T-helper 1 cell treated with Interleukin-12 subunit alpha and Interleukin-12 subunit beta and Interleukin-4 antibody, amounts not matched to agents 30 μg/mL and 1 μg/mL, for 36 hours (primary cell): ENCODE data around the gene CNTLN.
"Not testable (repeated sequence)": the region's sequence is repeated elsewhere in the genome, so short reads cannot be mapped to it uniquely, and the experiment has no call there.

ENCODE experiments used
- H3K27ac Mint-ChIP-seq: one replicate; pipeline ENCODE4 v1.8.0; 2021; ENCODE audit warnings: mild to moderate bottlenecking, mixed read lengths
- H3K27me3 Mint-ChIP-seq: one replicate; pipeline ENCODE4 v1.8.0; 2021; ENCODE audit warnings: low read depth, mixed read lengths
- H3K36me3 Mint-ChIP-seq: one replicate; pipeline ENCODE4 v1.8.0; 2021; ENCODE audit warnings: low read depth, mixed read lengths
- H3K4me1 Mint-ChIP-seq: one replicate; pipeline ENCODE4 v1.8.0; 2021; ENCODE audit warnings: low read depth, mixed read lengths
- H3K4me3 Mint-ChIP-seq: one replicate; pipeline ENCODE4 v1.8.0; 2021; ENCODE audit warnings: mild to moderate bottlenecking, moderate library complexity, mixed read lengths
- H3K9me3 Mint-ChIP-seq: one replicate; pipeline ENCODE4 v1.8.0; 2021; ENCODE audit warnings: mixed read lengths

CNTLN gene

DNA sequence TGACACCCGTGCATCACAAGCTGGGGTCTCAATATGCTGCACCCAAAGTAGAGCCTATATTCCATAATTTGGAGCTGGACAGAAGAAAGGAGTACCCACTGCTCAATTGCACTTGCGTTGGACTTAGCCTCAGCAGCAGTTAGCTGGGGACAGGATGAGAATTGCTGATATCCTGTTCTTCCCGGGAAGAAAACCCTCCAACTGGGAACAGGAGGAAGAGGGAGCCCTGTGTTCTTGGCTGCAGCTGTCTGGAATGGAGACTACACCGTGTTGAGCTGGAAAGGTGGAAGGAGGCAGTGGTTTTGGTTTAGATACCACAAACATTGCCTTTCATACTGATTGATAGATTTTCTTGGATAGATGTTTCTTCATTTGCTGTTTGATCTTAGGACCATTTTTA, 24.6 kb downstream of the CNTLN start:
- Mint-ChIP-seq H3K9me3 (peaks cover 8% of the 10 kb centered on the region), H3K36me3 (no peaks in the 10 kb centered on the region), H3K4me3 (no peak overlapping the region), H3K27ac (no peak overlapping the region), H3K4me1 (no peaks in the 10 kb centered on the region), H3K27me3 (no peaks in the 10 kb centered on the region)

DNA sequence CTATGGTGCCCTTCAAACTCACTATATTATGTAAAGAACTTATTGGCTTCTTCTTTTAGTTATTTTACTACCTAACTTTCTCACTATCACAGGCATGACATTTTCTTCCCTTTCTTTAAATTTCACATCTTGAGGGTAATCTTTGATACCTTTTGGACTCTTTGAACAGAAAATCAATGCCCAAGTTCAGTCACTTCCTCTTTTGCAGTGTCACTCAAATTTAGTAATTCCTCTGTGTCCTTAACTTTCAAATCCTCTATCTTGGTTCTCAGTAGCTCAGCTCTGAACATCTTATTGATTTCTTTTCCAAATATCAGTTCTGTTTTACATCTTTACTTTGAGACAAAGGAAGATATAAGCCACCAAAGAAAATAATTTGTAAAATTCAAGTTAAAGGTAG, 25.5 kb downstream of the CNTLN start:
- Mint-ChIP-seq H3K27ac (no peak overlapping the region), H3K4me3 (no peak overlapping the region), H3K9me3 (peaks cover 3% of the 10 kb centered on the region), H3K4me1 (no peaks in the 10 kb centered on the region), H3K36me3 (no peaks in the 10 kb centered on the region), H3K27me3 (no peaks in the 10 kb centered on the region)

DNA sequence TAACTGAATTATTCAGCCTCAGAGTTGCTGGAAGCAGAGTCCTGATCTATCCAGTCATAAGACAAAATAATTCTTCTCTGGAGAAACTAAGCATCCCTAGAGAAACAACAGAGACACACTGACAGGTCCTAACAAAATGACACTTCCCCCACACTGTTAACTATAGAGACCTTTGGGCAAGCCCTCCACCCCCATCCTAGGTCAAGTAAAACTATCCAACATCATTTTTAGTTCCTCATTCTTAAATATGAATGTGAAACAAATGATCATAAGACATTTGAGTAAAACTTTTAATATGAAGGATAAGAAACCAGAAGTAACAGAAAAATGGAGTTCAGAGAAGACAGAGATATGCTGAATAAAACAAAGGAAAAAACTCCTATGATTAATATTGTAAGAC, 30.9 kb downstream of the CNTLN start:
- no peaks in the 10 kb centered on the region for H3K27me3 Mint-ChIP-seq
- H3K27ac Mint-ChIP-seq, result no peak overlapping the region
- no peaks in the 10 kb centered on the region for H3K4me1 Mint-ChIP-seq
- H3K36me3 Mint-ChIP-seq, result no peaks in the 10 kb centered on the region
- no peak overlapping the region for H3K4me3 Mint-ChIP-seq
- H3K9me3 Mint-ChIP-seq, result peaks cover 11% of the 10 kb centered on the region

DNA sequence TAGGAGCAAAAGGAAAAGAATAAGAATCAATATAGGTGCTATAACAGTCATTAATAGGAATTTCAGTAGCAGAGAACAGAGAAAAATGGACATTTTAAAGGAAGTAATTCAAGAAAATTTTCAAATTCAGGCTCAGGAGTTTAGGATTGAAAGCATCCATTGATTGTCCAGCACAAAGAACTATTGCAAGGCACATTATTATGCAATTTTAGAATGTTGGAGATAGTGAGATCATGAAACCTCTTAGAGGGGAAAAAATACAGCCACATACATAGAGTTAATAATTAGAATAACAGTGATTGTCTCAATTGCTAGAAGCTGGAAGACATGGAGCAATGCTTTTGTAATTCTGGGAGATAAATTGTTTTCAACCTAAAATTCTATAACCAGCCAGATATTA, 31.5 kb downstream of the CNTLN start:
- Mint-ChIP-seq H3K36me3 (no peaks in the 10 kb centered on the region), H3K27me3 (no peaks in the 10 kb centered on the region), H3K4me1 (no peaks in the 10 kb centered on the region), H3K27ac (no peak overlapping the region), H3K4me3 (no peak overlapping the region), H3K9me3 (peaks cover 11% of the 10 kb centered on the region)

DNA sequence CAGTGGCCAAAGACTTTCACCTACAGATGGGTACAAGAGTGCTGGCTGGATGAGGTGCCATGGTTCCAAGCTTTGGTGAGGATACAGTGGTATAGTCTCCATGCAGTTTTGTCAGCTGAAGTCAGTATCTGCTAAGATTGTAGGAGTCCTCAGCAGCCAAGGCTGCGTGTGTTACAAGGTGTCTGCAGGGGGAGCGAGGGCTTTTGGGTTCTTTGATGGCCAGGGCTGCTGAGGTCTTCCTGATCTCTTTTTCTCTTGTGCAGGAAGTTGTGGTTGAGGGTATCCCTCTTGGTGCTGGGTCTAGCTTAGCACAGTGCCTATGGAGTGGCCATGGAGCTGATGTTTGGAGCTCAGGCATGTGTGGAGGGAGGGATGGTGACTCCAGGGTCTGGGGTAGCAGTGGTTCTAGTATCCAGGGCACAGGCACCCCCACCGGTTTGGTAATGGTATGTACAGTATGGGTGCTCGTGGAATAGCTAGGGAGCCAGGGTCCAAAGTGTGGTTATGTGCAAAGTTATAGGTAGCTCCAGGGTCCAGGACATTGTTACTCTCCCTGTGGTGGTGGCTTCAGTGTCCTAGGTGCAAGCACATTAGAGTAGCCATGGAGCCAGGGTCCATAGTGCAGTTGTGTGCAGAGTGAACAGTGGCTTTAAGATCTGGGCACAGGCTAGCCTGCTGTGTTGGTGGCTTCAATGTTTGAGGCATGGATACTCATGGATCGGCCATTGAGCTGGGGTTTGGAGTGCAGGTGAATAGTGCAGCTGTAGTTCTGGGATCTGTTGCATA, 36.7 kb downstream of the CNTLN start:
- H3K4me3 Mint-ChIP-seq, result no peak overlapping the region
- H3K9me3 Mint-ChIP-seq, result peaks cover 20% of the 10 kb centered on the region
- no peak overlapping the region for H3K27ac Mint-ChIP-seq
- H3K36me3 Mint-ChIP-seq, result no peaks in the 10 kb centered on the region
- H3K27me3 Mint-ChIP-seq, result no peaks in the 10 kb centered on the region
- no peaks in the 10 kb centered on the region for H3K4me1 Mint-ChIP-seq

DNA sequence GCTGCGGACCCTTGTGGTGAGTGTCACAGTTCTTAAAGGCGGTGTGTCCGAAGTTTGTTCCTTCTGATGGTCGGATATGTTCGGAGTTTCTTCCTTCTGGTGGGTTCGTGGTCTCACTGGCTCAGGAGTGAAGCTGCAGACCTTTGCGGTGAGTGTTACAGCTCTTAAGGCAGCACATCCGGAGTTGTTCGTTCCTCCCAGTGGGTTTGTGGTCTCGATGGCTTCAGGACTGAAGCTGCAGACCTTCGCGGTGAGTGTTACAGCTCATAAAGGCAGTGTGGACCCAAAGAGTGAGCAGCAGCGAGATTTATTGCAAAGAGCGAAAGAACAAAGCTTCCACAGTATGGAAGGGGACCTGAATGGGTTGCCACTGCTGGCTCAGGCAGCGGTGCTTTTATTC, 42.7 kb downstream of the CNTLN start:
- not testable (repeated sequence) for H3K4me3 Mint-ChIP-seq, H3K27me3 Mint-ChIP-seq, H3K27ac Mint-ChIP-seq, H3K4me1 Mint-ChIP-seq, H3K36me3 Mint-ChIP-seq
- H3K9me3 Mint-ChIP-seq, result peaks cover 33% of the 10 kb centered on the region

DNA sequence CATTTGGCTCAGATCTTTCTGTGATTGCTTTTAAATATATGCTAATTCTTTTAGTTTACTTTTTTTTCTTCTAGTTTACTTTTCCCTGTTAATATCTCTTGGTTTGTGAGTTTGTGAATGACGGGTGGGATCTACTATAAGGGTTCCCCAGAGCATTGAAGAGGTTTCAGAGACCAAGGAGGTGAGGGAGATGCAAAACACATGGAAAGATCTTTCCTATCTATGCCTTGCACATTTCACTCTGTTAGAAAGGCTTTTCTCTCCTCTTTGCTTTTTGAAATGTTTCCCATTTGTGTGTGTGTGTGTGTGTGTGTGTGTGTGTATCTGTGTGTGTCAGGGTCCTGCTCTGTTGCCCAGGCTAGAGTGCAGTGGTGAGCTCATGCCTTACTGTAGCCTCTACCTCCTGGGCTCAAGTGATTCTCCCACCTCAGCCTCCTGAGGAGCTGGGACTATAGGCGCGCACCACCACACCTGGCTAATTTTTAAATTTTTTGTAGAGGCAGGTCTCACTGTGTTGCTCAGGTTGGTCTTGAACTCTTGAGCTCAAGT, 50.7 kb downstream of the CNTLN start:
- H3K36me3 Mint-ChIP-seq, result no peaks in the 10 kb centered on the region
- no peak overlapping the region for H3K4me3 Mint-ChIP-seq
- H3K9me3 Mint-ChIP-seq, result peaks cover 10% of the 10 kb centered on the region
- H3K4me1 Mint-ChIP-seq, result no peaks in the 10 kb centered on the region
- H3K27ac Mint-ChIP-seq, result no peak overlapping the region
- no peaks in the 10 kb centered on the region for H3K27me3 Mint-ChIP-seq

DNA sequence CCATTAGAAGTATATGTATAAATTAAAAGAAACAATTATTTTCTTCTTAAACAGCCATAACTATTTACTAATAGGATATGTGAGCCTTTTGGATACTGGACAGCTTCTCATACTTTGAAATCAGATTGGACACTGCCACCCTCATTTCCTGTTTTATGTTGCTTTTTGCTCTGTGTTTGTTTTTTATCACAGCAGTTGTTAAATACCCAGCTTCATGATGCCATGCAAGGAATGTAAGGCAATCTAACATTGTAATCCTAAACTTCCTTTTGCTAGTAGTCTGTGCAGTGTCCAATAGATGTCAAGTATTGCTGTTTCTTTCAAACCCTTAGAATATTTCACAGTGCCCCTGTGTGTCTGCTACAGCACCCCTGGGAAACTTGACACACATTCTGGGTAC, 56.2 kb downstream of the CNTLN start:
- Mint-ChIP-seq H3K36me3 (no peaks in the 10 kb centered on the region), H3K4me1 (no peaks in the 10 kb centered on the region), H3K27me3 (no peaks in the 10 kb centered on the region), H3K27ac (no peak overlapping the region), H3K9me3 (peaks cover 2% of the 10 kb centered on the region), H3K4me3 (no peak overlapping the region)

DNA sequence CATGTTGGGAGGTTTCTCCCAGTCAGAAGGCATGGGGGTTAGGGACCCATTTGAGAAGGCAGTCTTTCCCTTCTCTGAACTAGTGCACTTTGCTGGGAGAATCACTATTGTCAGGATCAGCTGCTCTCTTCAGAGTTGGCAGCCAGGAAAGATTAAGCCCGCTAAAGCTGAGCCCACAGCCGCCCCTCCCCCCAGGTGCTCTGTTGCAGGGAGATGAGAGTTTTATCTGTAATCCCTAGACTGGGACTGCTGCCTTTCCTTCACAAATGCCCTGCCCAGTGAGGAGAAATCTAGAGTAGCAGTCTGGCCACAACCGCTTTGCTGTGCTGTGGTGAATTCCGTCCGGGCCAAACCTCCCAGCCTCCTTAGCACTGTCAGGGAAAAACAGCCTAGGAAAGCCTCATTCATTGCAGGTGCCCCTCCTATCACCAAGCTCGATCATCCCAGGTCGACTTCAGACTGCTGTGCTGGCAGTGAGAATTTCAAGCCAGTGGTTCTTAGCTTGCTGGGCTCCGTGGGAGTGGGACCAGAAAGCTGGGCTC, 69.8 kb downstream of the CNTLN start:
- H3K36me3 Mint-ChIP-seq, result no peaks in the 10 kb centered on the region
- no peaks in the 10 kb centered on the region for H3K27me3 Mint-ChIP-seq
- H3K4me3 Mint-ChIP-seq, result no peak overlapping the region
- peaks cover 30% of the 10 kb centered on the region for H3K9me3 Mint-ChIP-seq
- H3K27ac Mint-ChIP-seq, result no peak overlapping the region
- no peaks in the 10 kb centered on the region for H3K4me1 Mint-ChIP-seq

DNA sequence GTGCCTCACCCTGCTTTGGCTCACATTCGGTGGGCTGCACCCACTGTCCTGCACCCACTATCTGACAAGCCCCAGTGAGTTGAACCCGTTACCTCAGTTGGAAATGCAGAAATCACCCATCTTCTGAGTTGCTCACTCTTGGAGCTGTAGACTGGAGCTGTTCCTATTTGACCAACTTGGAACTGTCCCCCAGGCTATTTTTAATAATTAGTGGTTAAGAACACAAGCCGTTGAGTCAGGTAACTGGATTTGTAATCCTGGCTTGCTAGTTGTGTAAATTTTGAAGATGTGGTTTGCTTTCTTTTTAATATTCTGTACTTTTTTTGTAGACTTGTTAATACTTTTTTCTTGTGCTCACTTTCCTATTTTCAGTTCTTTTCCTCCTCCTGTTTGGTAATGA, 81.2 kb downstream of the CNTLN start:
- no peaks in the 10 kb centered on the region for H3K36me3 Mint-ChIP-seq
- no peak overlapping the region for H3K4me3 Mint-ChIP-seq
- H3K27me3 Mint-ChIP-seq, result no peaks in the 10 kb centered on the region
- H3K27ac Mint-ChIP-seq, result no peak overlapping the region
- peaks cover 12% of the 10 kb centered on the region for H3K9me3 Mint-ChIP-seq
- H3K4me1 Mint-ChIP-seq, result no peaks in the 10 kb centered on the region

DNA sequence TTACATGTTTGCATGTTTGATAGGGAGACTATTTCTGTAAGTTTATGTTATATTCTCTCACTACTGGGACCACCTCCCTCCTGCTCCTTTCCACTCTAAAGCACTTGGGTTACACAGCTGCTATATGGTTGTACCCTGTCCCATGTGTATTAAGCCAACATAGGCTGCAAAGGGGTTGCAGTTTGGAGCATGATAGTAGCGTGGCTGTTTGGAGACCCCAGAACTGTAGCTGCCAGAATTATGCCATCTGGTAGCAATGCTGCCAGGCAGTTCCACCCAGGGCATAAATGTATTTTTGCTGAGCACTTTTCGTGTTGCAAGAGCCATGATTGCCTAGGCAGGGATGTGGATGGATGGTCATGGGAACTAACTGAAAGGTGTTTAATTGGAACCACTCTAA, 81.8 kb downstream of the CNTLN start:
- H3K4me3 Mint-ChIP-seq, result no peak overlapping the region
- no peaks in the 10 kb centered on the region for H3K36me3 Mint-ChIP-seq
- H3K27me3 Mint-ChIP-seq, result no peaks in the 10 kb centered on the region
- peaks cover 12% of the 10 kb centered on the region for H3K9me3 Mint-ChIP-seq
- H3K27ac Mint-ChIP-seq, result no peak overlapping the region
- H3K4me1 Mint-ChIP-seq, result no peaks in the 10 kb centered on the region

DNA sequence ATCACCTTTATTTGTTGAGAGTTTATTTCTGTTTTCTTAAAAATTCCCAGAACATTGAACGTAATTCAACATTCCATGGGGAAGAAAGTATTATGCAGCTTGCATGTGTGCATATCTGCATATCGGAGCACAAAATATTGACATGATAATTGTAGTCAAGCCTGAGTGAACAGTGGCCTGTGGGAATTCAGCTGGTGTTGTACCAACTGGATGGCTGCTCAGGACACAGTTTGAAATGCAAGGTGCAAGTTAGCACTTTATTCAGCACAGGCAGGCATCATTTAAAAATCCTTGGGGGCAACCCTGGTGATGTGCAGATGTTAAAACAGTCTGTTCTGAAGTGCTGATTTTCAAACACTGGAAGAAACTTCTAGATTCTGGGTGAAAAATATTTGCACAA, 82.4 kb downstream of the CNTLN start:
- Mint-ChIP-seq H3K4me3 (no peak overlapping the region), H3K27me3 (no peaks in the 10 kb centered on the region), H3K27ac (no peak overlapping the region), H3K36me3 (no peaks in the 10 kb centered on the region), H3K4me1 (no peaks in the 10 kb centered on the region), H3K9me3 (peaks cover 12% of the 10 kb centered on the region)

DNA sequence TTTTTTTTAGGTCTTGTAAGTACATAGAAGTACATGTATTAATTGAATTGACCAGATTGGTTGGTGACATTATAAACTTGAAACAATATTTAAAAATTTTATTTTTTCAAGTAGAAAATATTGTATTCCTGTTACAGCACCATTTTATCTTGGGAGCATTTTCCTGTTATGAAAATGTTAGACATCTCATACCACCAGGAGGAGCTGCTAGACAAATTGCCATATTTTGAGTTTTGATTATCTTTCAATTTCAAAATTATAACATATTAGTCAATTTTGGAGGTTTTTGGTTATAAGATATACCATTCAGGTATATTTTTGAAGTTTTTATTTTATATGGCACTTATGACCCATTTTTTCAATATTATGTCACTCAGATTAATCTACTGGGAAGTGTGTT, 84.4 kb downstream of the CNTLN start:
- Mint-ChIP-seq H3K27ac (no peak overlapping the region), H3K4me1 (no peaks in the 10 kb centered on the region), H3K9me3 (peaks cover 8% of the 10 kb centered on the region), H3K36me3 (no peaks in the 10 kb centered on the region), H3K27me3 (no peaks in the 10 kb centered on the region), H3K4me3 (no peak overlapping the region)

DNA sequence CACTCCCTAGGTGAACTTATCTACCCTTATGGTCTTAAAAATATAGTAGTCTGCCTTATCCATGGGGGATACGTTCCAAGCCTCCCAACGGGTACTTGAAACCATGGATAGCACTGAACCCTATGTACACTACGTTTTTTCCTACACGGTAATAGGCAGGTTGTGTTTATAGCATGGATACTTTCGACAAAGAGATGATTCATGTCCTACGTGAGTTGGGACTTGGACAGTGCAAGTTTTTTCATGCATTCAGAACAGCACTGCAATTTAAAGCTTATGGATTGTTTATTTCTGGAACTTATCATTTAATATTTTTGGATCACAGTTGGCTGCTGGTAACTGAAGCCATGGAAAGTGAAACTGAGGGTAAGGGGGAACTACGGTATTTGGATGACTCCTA, 88.1 kb downstream of the CNTLN start:
- H3K9me3 Mint-ChIP-seq, result no peaks in the 10 kb centered on the region
- no peaks in the 10 kb centered on the region for H3K27me3 Mint-ChIP-seq
- no peaks in the 10 kb centered on the region for H3K36me3 Mint-ChIP-seq
- H3K27ac Mint-ChIP-seq, result no peak overlapping the region
- H3K4me3 Mint-ChIP-seq, result no peak overlapping the region
- no peaks in the 10 kb centered on the region for H3K4me1 Mint-ChIP-seq

DNA sequence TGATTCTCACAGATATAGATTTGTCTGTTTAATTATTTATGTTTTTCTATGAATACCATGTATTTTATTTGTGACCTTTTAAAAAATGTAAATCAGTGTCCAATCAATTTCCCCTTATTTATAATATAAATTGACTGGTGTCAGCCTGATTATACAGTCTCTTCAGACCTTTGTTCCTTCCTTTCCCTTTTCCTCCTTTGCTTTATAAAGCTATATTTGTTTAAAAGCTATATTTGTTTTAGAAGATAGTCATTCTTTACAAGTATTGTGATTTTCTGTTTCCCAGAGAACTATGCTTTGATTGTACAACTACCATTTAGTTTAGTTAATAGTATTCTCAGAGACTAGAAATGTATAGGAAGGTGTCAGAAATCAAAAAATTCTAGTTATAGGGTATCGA, 90.6 kb downstream of the CNTLN start:
- no peak overlapping the region for H3K4me3 Mint-ChIP-seq
- no peak overlapping the region for H3K27ac Mint-ChIP-seq
- H3K36me3 Mint-ChIP-seq, result no peaks in the 10 kb centered on the region
- H3K27me3 Mint-ChIP-seq, result no peaks in the 10 kb centered on the region
- no peaks in the 10 kb centered on the region for H3K4me1 Mint-ChIP-seq
- no peaks in the 10 kb centered on the region for H3K9me3 Mint-ChIP-seq
